NCI-H187 treated with DMSO at 0.1 percent for 48 hours (cell line): Measurements from ENCODE around the gene FIBCD1.
"Not testable (repeated sequence)": the region's sequence is repeated elsewhere in the genome, so short reads cannot be mapped to it uniquely, and the experiment has no call there.

Experiments used
- DNase-seq: peaks from one replicate; lab custom pipeline; 2025; lab: John Stamatoyannopoulos, UW

Gene FIBCD1

DNA sequence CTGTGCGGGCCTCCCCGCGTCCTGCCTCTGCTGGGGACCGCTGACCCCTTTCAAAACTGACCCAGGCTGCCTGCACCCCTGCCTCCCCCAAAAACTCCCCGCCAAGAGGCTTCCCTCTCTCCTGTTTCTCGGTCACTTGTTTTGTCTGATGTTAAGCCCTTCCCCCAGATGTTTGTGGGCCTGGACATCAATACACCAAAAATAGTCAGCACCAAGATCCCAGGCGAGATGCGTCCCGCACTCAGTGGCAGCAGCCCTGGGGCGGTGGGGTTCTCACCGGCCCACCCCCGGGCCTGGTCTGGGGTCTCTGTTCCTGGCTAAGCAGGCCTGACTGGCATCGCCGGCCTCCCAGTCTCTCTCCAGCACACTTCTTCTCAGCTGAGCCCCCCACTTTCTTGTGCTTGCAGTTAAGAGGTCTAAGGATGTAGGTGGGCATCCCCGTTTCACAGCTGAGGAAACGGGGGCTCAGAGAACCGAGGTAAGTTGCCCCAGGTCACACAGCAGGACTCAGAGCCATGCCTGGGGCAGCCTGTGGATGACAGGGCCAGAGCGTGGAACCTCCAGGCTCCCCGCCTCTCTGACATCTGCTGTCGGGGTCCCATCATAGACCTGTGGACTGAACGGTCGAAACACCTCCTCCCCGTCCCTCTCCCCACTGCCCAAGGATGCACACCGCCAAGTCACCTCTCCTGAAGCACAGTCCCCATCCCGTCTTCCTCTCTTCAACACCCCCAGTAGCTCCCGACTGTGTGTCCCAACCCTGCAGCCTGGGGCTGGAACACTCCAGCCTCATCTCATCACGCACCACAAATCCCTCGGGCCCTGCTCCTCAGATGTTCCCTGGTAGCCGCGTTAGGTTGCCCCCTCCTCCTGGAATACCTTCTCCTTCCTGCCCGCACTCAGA is 16.8 kb downstream of the FIBCD1 start:
- DNase-seq, result no peak

DNA sequence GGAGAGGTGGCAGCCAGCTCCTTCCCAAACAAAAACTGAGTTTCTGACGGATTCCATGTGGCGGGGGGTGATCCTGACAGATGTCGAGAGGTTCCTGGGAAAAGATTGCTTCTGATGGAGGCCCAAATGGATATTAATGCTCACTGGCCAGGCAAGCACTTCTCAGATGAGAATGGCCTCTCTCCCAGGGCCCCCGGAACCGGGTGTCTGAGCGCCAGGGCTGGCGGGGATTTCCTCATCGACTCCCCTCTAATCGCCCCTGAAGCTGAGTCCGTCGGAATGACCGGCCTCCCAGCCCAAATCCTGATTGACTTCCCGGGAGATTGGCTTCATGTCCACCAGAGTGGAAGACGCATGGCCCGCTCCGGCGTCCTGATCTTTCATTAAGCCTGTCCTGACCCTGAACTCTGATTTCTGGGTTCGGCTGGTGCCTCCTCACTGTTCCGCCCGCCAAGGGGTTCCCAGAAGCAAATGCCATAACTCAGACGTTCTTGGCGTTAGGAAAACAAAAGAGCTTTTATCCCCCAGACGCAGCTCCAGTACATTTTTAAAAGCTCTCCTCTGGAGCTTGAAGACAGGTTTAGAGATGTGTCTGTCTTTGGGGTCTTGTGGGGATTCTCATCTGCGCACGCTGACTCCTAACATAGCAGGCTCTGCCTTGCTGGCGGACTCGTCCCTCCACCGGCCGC is 17.6 kb downstream of the FIBCD1 start:
- no peak for DNase-seq

- no peak for DNase-seq
Observed at GRCh38 chr9:130920762-130921299, 18.2 kb downstream of the FIBCD1 start.

- no peak for DNase-seq
Observed at GRCh38 chr9:130920233-130920632, 18.8 kb downstream of the FIBCD1 start.

DNA sequence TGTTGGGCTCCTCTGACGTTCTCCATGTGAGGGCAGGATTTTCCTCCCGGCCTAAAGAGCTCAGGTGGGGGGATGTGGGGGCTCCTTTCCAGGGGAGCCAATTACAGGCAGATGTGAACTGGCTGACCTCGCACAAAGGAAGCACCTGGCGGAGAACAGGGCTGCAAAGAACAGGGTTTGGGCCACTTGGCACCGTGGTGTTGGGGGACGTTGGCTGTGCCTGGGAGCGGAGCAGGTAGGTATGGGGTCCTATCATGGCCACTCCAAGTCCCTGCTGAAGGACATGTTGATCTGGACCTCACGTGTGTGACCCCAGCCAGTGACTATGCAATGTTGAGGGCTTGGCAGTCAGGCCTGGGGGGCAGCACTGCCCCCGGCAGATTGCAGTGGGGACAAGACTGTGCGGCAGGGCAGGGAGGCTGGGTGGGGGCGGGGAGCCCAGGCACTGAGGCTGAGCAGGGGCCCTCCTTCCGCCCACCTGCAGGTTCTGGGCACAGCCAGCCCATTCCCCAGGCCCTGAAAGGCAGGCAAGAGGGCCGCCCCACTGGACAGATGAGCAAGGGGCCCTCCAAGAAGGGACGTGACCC is 19.4 kb downstream of the FIBCD1 start:
- no peak for DNase-seq

GRCh38 chr9:130918826-130919558 is 20.1 kb downstream of the FIBCD1 start:
- no peak for DNase-seq

- DNase-seq, result no peak
Observed at GRCh38 chr9:130918101-130918825, 20.8 kb downstream of the FIBCD1 start.

DNA sequence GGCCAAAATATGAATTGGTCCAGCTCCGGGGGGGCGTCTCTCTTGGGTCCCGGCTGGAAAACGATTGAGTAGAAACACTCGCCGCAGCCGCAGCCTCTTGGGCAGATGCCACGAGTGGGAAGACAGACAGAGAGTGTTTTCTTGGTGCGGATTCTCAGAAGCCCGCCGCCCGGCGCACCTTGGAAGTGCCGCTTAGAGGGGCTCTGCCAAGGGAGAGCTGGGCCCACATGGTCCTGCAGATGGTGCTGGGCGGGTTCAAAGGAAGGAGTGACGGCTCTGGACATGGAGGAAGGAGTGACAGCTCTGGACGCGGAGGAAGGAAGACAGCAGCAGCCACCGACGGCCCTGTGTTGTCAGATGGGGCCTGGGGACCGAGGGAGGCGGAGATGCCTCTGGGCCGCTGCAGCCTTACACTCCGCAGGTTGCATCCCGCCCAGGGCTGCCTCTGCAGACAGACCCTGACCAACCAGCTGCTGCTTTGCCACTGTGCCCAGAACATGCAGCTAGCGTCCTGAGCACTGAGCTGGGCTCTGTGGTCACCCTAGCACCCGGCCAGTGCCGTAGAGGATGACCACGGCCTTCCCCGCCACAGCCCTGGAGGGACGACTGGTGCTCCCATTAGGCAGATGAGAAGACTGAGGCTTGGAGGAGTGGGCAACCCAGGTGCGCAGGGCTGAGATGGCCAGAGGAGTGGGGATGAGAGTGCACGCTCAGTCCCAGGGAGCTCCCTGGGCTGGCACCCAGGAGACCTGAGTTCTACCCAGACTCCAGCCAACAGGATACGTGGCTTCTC is 21.7 kb downstream of the FIBCD1 start:
- no peak for DNase-seq

GRCh38 chr9:130915096-130915447 is 24.0 kb downstream of the FIBCD1 start:
- DNase-seq, result no peak

- DNase-seq, result no peak
Observed at GRCh38 chr9:130914417-130915095, 24.5 kb downstream of the FIBCD1 start.

DNA sequence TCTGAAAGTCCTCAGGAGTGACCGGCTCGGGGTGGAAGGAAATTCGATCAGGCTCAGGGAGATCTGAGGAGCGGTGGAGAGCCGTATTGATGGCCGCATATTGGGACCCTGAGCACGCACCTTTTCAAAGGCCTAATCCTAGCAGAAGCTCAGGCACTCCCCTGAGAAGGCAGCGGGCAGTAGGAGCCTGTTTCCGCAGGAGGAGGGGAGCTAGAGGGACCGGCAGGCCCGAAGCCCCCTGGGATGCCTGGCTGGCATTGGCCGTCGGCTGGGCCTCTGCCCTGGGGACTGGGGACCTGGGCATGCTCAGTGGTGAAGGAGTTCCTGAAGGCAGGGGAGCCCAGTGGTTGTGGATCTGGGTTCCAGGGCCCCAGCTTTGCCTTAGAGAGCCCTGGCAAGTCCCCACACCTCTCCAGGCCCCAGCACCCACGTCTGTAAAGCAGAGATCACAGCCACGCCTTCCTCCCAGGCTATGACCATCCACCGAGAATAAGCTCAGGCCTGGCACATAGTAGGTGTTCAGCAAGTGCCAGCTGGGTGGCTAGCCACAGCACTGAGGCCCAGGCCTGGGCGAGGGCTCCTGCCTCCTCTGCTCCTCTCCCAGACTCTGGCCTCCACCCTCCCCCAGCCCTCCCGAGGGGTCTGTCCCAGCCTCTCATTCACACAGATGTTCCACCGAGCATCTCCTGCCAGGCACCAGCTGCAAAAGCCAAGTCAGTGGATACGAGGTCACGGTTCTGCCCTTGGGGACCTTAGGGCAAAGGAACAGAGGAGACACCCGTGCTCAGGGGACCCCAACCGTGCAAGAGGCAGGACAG is 25.2 kb downstream of the FIBCD1 start:
- DNase-seq, result no peak

- no peak for DNase-seq
Observed at GRCh38 chr9:130912932-130913598, 26.0 kb downstream of the FIBCD1 start.

DNA sequence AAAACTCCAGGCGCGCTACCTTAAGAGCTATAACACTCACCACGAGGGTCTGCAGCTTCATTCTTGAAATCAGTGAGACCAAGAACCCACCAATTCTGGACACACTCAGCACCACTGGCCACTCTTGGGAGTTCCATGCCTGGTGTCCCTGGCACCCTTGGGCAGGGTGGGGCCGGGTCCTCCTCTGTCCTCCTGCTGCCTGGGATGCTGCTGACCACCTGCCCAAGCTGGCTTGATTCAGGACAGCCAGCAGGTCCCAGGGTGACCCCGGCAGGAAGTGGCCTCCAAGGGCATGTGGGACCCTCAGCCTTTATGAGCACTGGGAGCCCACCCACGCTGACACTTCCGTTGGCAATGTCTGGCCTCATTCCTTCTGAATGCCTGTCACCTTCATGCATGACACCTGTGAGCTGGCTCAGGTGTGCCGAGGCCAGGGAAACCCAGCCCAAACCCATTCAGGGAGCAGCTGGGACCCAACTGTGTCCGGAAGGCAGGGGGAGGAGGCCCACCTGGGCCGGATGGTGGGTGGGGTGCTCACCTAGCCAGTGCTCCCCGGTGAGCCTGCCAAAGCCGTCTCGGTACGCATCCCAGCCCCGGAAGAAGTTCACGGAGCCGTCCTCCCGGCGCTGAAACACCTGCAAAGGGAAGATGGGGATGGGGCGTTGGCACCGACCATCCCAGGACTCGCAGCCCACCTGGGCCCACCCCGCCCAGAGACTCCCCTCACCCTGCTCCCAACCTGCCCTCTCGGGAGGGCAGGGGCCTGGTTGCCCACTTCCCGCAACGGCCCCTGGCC is 27.6 kb downstream of the FIBCD1 start:
- DNase-seq, result no peak

DNA sequence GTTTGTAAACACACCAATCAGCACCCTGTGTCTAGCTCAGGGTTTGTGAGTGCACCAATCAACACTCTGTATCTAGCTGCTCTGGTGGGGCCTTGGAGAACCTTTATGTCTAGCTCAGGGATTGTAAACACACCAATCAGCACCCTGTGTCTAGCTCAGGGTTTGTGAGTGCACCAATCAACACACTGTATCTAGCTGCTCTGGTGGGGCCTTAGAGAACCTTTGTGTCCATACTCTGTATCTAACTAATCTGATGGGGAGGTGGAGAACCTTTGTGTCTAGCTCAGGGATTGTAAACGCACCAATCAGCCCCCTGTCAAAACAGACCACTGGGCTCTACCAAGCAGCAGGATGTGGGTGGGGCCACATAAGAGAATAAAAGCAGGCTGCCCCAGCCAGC is 28.4 kb downstream of the FIBCD1 start:
- DNase-seq, result not testable (repeated sequence)

DNA sequence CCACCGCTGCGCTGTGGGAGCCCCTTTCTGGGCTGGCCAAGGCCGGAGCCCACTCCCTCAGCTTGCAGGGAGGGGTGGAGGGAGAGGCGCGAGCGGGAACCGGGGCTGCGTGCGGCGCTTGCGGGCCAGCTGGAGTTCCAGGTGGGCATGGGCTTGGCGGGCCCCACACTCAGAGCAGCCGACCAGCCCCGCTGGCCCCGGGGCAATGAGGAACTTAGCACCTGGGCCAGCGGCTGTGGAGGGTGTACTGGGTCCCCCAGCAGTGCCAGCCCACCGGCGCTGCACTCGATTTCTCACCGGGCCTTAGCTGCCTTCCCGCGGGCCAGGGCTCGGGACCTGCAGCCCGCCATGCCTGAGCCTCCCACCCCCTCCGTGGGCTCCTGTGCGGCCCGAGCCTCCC is 29.0 kb downstream of the FIBCD1 start:
- DNase-seq, result not testable (repeated sequence)

GRCh38 chr9:130908878-130909355 is 30.1 kb downstream of the FIBCD1 start:
- DNase-seq, result no peak

DNA sequence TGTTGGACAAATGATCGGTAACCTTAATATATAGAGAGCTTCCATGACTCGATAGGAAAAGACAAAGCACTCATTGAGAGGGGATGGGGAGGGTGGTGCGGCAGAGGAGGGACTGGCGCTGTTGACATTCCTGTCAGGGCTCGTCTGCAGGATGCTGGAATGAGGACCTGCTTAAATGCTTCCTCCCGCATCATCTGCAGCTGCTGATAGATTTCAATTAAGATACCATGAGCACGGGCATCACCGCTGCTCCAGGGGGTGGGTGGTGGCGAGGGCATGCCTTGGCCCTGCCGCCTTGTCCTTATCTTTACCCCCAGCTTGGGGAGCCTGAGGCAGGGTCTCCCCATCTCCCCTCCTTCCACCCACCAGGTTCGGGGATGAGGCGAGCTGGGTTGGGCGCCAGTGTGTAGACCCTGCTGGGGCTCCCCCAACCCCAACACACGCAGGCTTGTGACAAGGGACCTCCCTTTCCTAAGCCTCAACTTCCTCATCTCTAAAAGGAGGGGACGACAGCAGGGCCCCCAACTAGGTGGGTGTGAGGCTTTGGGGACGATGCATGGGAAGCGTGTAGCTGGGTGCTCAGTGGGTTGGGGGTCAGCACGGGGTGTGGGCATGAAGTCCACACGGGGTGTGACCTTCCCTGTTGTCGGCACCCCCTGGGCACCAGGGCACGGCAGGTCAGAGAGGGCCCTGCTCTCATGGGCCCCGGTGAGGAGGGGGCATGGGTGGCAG is 30.7 kb downstream of the FIBCD1 start:
- no peak for DNase-seq
